ENCODE measurements around the gene PIK3CD.

PIK3CD gene

DNA sequence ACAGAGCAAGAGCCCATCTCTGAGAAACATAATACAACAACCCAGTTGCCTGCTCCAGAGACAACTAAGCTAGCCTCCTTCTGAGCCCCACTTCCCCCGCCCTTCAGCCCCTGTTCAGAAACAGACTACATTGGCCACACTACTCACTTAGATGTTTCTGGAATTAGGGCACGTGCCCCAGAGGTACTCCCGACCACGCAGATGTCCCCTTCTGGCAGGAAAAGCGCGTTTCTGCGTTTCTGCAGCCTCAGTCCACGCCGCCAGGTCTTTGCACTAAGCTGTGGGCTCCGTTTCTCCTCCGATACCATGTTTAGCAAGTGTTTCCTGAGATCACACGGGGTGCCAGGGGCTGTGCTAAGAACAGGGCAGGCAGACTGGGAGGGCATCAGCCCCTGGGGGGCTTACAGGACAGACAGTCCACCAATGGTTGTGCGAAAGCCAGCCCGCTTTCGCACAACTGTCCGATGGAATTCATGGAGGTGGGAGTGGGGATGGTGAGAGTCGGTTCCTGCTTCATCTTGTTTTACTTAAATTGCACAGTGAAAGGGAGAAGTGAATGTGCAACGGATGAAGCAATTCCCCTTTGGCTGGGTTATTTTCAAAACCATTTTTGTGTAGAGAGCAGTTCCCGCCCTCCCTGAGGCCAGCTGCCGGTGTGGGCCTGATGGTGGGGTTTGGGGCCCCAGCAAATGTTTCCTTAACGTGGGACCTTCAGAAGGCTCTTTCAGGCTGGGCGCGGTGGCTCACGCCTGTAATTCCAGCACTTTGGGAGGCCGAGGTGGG, 2.7 kb downstream of the PIK3CD start:
- Histone ChIP-seq H3K36me3 (ENCODE audit: insufficient read depth, low read length) (no peaks in the 10 kb centered on the region), H3K79me2 (ENCODE audit: insufficient read depth, low read length) (peaks cover 21% of the 10 kb centered on the region), H3F3A (ENCODE audit: insufficient read depth, low read length) (peaks cover 6% of the 10 kb centered on the region; the same call in 1 of the 2 replicates), H3K27me3 (ENCODE audit: insufficient read depth, low read length) (no peaks in the 10 kb centered on the region), H3K27ac (ENCODE audit: low read depth, low read length, poor library complexity, severe bottlenecking) (peak overlapping the region; percentile 97), H4K20me1 (ENCODE audit: insufficient read depth, low read length) (no peaks in the 10 kb centered on the region), H3K9me3 (ENCODE audit: low read length) (no peaks in the 10 kb centered on the region), H2AFZ (ENCODE audit: low read length) (no peak overlapping the region), H3K9me2 (ENCODE audit: low read depth, low read length) (no peaks in the 10 kb centered on the region), H3K4me2 (ENCODE audit: low read length) (peak overlapping the region; percentile 69), H3K4me3 (ENCODE audit: low read depth, low read length, poor library complexity, severe bottlenecking) (peak overlapping the region; percentile 78), H3K4me1 (ENCODE audit: insufficient read depth, low read length, severe bottlenecking) (peaks cover 65% of the 10 kb centered on the region), H3K9ac (ENCODE audit: low read length) (peak overlapping the region; percentile 88)
- TF ChIP-seq, protein P1, sequence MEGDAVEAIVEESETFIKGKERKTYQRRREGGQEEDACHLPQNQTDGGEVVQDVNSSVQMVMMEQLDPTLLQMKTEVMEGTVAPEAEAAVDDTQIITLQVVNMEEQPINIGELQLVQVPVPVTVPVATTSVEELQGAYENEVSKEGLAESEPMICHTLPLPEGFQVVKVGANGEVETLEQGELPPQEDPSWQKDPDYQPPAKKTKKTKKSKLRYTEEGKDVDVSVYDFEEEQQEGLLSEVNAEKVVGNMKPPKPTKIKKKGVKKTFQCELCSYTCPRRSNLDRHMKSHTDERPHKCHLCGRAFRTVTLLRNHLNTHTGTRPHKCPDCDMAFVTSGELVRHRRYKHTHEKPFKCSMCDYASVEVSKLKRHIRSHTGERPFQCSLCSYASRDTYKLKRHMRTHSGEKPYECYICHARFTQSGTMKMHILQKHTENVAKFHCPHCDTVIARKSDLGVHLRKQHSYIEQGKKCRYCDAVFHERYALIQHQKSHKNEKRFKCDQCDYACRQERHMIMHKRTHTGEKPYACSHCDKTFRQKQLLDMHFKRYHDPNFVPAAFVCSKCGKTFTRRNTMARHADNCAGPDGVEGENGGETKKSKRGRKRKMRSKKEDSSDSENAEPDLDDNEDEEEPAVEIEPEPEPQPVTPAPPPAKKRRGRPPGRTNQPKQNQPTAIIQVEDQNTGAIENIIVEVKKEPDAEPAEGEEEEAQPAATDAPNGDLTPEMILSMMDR (IDR thresholded peaks at IDR 0.05; ENCODE audit: low read length) = no peak
- no peak for TF ChIP-seq EZH2 (IDR thresholded peaks at IDR 0.05; ENCODE audit: borderline replicate concordance, low read length)

DNA sequence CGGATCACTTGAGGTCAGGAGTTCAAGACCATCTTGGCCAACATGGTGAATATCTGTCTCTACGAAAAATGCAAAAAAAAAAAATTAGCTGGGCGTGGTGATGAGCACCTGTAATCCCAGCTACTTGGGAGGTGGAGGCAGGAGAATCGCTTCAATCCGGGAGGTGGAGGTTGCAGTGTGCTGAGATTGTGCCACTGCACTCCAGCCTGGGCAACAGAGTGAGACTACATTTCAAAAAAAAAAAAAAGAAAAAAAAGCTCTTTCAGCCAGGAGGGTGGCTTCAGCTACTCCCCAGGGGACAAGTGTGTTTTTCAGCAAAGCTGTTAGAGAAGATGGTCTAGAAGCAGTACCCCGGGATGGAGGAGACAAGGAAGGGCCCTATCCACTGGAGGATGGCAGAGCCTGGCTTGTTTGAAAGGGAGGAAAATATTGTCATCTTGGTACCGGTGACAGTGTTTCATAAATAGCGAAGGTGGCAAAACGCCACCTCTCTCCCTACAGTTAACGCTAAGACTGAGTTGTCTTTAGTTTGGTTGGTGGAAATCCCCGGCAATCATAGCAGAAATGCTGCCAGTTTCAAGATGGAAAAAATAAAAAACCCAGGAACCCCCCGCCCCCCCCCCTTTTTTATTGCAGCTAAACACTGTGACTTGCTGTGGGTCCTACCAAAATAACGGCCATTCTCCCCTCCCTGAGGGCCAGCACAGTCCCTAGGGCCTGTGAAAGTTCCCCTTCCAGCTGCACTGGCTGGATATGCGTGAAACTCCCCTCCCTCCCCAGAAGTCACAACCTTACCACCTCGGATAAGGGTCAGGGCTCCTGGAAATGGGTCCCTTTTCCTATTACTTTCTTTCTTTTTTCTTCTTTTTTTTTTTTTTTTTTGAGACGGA, 3.5 kb downstream of the PIK3CD start:
- Histone ChIP-seq H3K79me2 (ENCODE audit: insufficient read depth, low read length) (peaks cover 21% of the 10 kb centered on the region), H3K9me3 (ENCODE audit: low read length) (no peaks in the 10 kb centered on the region), H3K27ac (ENCODE audit: low read depth, low read length, poor library complexity, severe bottlenecking) (peak overlapping the region; percentile 97), H4K20me1 (ENCODE audit: insufficient read depth, low read length) (no peaks in the 10 kb centered on the region), H2AFZ (ENCODE audit: low read length) (no peak overlapping the region), H3F3A (ENCODE audit: insufficient read depth, low read length) (peaks cover 6% of the 10 kb centered on the region; the same call in 1 of the 2 replicates), H3K4me2 (ENCODE audit: low read length) (peak overlapping the region; percentile 69), H3K9me2 (ENCODE audit: low read depth, low read length) (no peaks in the 10 kb centered on the region), H3K4me3 (ENCODE audit: low read depth, low read length, poor library complexity, severe bottlenecking) (peak overlapping the region; percentile 78), H3K27me3 (ENCODE audit: insufficient read depth, low read length) (no peaks in the 10 kb centered on the region), H3K9ac (ENCODE audit: low read length) (peak overlapping the region; percentile 88), H3K4me1 (ENCODE audit: insufficient read depth, low read length, severe bottlenecking) (peaks cover 65% of the 10 kb centered on the region), H3K36me3 (ENCODE audit: insufficient read depth, low read length) (no peaks in the 10 kb centered on the region; the same call in 1 of the 2 replicates)
- TF ChIP-seq EZH2 (IDR thresholded peaks at IDR 0.05; ENCODE audit: borderline replicate concordance, low read length) = no peak
- TF ChIP-seq, protein P1 (IDR thresholded peaks at IDR 0.05; ENCODE audit: low read length) = no peak

DNA sequence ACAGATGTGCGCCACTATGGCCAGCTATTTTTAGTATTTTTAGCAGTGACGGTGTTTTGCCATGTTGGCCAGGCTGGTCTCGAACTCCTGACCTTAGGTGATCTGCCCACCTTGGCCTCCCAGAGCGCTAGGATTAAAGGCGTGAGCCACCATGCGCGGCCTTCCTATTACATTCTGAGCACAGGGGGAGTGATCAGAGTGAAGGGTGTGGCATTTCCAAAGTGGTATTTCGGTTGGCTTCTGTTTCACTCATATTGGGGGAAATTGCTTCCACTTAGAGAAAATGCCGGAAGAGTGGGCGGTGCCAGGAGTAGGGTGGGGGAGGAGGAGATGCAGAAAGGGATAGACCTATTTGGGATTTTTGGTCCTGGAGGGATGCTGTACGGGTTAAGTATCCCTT, 4.3 kb downstream of the PIK3CD start:
- no peak overlapping the region for H2AFZ ChIP-seq (ENCODE audit: low read length)
- no peaks in the 10 kb centered on the region for H3K27me3 ChIP-seq (ENCODE audit: insufficient read depth, low read length)
- H3K9ac ChIP-seq (ENCODE audit: low read length) = no peak overlapping the region; the same call in 1 of the 2 replicates
- no peak overlapping the region for H3K4me3 ChIP-seq (ENCODE audit: low read depth, low read length, poor library complexity, severe bottlenecking)
- peaks cover 6% of the 10 kb centered on the region; the same call in 1 of the 2 replicates for H3F3A ChIP-seq (ENCODE audit: insufficient read depth, low read length)
- H3K4me1 ChIP-seq (ENCODE audit: insufficient read depth, low read length, severe bottlenecking) = peaks cover 64% of the 10 kb centered on the region
- H3K79me2 ChIP-seq (ENCODE audit: insufficient read depth, low read length) = peaks cover 21% of the 10 kb centered on the region
- H3K4me2 ChIP-seq (ENCODE audit: low read length) = peak overlapping the region; percentile 69
- no peaks in the 10 kb centered on the region; the same call in 1 of the 2 replicates for H3K36me3 ChIP-seq (ENCODE audit: insufficient read depth, low read length)
- peak overlapping the region; percentile 97 for H3K27ac ChIP-seq (ENCODE audit: low read depth, low read length, poor library complexity, severe bottlenecking)
- TF ChIP-seq, protein P1 (IDR thresholded peaks at IDR 0.05; ENCODE audit: low read length) = no peak
- TF ChIP-seq EZH2 (IDR thresholded peaks at IDR 0.05; ENCODE audit: borderline replicate concordance, low read length) = no peak
- H4K20me1 ChIP-seq (ENCODE audit: insufficient read depth, low read length) = no peaks in the 10 kb centered on the region
- no peaks in the 10 kb centered on the region for H3K9me2 ChIP-seq (ENCODE audit: low read depth, low read length)
- no peaks in the 10 kb centered on the region for H3K9me3 ChIP-seq (ENCODE audit: low read length)

All from OCI-LY1 (cell line).